Fibroblast of lung (primary cell): ENCODE results near the gene AMMECR1.

ENCODE experiments used
- CTCF ChIP-seq, 2 donors: IDR thresholded peaks in 1 of 2; conservative IDR thresholded peaks in 1 of 2; 1 replicate in 1 of 2; 2 replicates in 1 of 2; pipeline ENCODE4 v1.5.1; 2011 to 2012; ENCODE audit warnings: low read length in 2 of 2, control low read depth in 1 of 2, inconsistent platforms in 1 of 2, low read depth in 1 of 2, mild to moderate bottlenecking in 1 of 2
- EZH2 ChIP-seq: IDR thresholded peaks from 2 replicates; pipeline ENCODE4 v1.5.1; 2012; ENCODE audit warnings: low read length, control low read depth, mild to moderate bottlenecking; ENCODE audit errors: missing control alignments

GRCh38 chrX:110214684-110215083 is 103.2 kb downstream of the AMMECR1 start:
- TF ChIP-seq CTCF (conservative IDR thresholded peaks at IDR 0.05 in 1 of 2, IDR thresholded peaks at IDR 0.05 in 1 of 2; ENCODE audit: low read depth in 1 of 2, low read length in 2 of 2) (no peak), EZH2 (no peak)
